Brain microvascular endothelial cell (primary cell): ENCODE results near the gene MSI2.

Experiments used
- DNase-seq: peaks from one replicate; pipeline ENCODE4 v3.0.0-alpha.2; 2020
- H3K27ac ChIP-seq: fragments of 250-450 bp; sonication (Bioruptor Pico); 2 replicates; pipeline ENCODE4 v1.5.1; 2020; ENCODE audit warnings: mild to moderate bottlenecking, moderate library complexity
- H3K27me3 ChIP-seq: fragments of 250-450 bp; sonication (Bioruptor Pico); replicated peaks from 2 replicates; pipeline ENCODE4 v1.5.1; 2020; ENCODE audit warnings: mild to moderate bottlenecking
- H3K36me3 ChIP-seq: fragments of 250-450 bp; sonication (Bioruptor Pico); replicated peaks from 2 replicates; pipeline ENCODE4 v1.5.1; 2020; ENCODE audit warnings: mild to moderate bottlenecking
- H3K4me3 ChIP-seq: 2 replicates; pipeline ENCODE4 v1.5.1; 2011; ENCODE audit warnings: low read depth, mild to moderate bottlenecking, control low read depth, low read length, moderate library complexity
- CTCF ChIP-seq: IDR thresholded peaks from 2 replicates; pipeline ENCODE4 v1.5.1; 2011; ENCODE audit warnings: low read depth, mild to moderate bottlenecking, moderate library complexity, low read length, control low read depth, inconsistent platforms; ENCODE audit errors: missing control alignments
- in situ Hi-C: cut with HindIII; loops from 2 replicates; pipeline ENCODE4 v1.10.0; 2017; ENCODE audit warnings: low sequenced_read_pairs, low pct_ligation_motif_present

MSI2 gene

GRCh38 chr17:57482657-57483056, 226.3 kb downstream of the MSI2 start:
- no peak for DNase-seq
- Histone ChIP-seq H3K27ac (peak overlapping the region; percentile 82), H3K36me3 (no peaks in the 10 kb centered on the region), H3K4me3 (no peak overlapping the region), H3K27me3 (no peaks in the 10 kb centered on the region)
- no peak for TF ChIP-seq CTCF
- in situ Hi-C loops, result no loop called here

DNA sequence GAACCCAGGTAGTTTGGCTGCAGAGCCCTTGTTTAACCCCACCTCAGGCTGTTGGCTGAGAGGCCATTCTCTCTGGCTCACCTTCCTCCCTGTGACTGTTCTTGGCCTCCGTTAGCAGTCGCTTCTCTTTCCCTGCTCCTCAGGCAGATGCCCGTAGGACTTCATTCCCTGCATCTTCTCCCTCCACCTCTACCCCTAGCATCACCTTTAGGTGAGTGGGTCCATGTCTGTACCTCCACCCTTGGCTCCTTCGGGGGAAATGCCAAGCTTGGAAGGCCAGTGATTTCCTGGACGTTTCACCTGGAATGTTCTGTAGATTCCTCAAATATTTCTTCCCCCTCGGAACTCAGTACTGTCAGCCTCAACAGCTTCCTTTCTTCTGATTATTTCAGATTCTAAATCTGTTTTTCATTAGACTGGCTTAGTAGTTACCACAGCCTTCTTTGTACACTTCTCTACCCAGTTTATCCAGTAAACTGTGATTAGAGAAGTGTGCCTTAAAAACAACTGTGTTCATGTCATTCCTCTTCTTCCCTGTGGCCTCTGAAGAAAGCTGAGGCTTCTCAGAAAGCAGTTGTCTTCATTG, 227.9 kb downstream of the MSI2 start:
- Histone ChIP-seq H3K27ac (no peak overlapping the region), H3K36me3 (no peaks in the 10 kb centered on the region), H3K4me3 (no peak overlapping the region), H3K27me3 (no peaks in the 10 kb centered on the region)
- in situ Hi-C loops, result no loop called here
- DNase-seq, result no peak
- TF ChIP-seq CTCF, result no peak

- Histone ChIP-seq H3K27me3 (no peaks in the 10 kb centered on the region), H3K4me3 (no peak overlapping the region), H3K27ac (no peak overlapping the region), H3K36me3 (no peaks in the 10 kb centered on the region)
- no peak for DNase-seq
- no peak for TF ChIP-seq CTCF
- in situ Hi-C loops, result no loop called here
Measured at GRCh38 chr17:57484826-57485565, 228.7 kb downstream of the MSI2 start.

GRCh38 chr17:57485566-57485865, 229.2 kb downstream of the MSI2 start:
- Histone ChIP-seq H3K27me3 (no peaks in the 10 kb centered on the region), H3K27ac (no peak overlapping the region), H3K4me3 (no peak overlapping the region), H3K36me3 (no peaks in the 10 kb centered on the region)
- no peak for TF ChIP-seq CTCF
- in situ Hi-C loops, result no loop called here
- no peak for DNase-seq

DNA sequence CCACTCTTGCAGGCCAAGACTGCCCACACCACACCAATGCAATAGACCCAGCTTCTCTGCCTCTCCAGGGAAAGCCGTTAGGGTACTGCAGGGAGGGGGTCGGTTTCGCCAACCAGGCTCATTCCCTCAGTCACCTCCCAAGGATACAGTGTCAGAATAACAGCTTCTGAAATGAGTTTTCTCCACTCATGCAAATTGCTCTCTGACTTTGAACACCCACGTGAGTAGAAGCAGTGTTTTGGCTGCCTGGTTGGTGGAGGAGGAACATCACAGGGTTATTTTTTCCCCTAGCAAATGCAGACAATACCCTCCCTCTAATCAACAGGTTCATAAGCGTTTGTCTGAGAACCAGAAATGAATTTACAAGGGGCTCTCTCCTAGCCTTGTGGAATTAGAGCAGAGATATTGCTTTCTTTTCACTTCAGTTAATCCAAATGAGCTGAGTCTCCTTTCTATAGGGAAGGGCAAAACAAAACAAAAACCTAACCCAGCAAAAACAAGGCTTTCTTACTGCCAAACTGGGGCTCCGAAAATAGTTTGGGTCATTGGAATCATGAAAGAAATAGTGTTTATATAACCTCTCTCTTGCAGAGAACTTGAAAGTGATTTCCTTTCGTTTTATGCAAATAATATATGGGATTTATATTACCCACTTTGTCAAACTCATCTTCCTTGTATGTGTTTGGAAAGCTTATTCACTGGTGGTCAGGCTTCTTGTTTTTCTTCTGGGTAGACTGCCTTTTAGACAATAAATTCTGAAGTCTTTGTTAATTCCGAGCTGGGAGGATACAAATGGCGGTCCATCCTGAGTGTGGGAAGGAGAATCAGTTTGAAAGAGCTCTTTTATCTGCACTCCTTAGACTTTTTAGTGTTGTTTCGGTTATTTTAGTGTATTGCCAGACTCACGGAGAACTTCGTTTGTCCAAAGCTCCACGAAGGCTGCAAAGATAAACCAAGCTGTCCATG, 229.9 kb downstream of the MSI2 start:
- no peak for TF ChIP-seq CTCF

More for the DNA sequence above, 229.9 kb downstream of the MSI2 start:
- in situ Hi-C loops, result no loop called here
- no peak for DNase-seq
- Histone ChIP-seq H3K4me3 (no peak overlapping the region), H3K36me3 (no peaks in the 10 kb centered on the region), H3K27ac (no peak overlapping the region), H3K27me3 (no peaks in the 10 kb centered on the region)
